Measurements from ENCODE around the gene TRIM41.
A peak's percentile ranks its signal among the peaks of the same experiment; 100 is the strongest.
"Not testable (repeated sequence)": the region's sequence is repeated elsewhere in the genome, so short reads cannot be mapped to it uniquely, and the experiment has no call there.

TRIM41 gene

GRCh38 chr5:181199881-181200638, 23.0 kb upstream of the TRIM41 start:
- TF ChIP-seq ZNF274 (IDR thresholded peaks at IDR 0.05; ENCODE audit: low read depth, low read length), result no peak
- H3K4me3 ChIP-seq (ENCODE audit: low read length), result no peak overlapping the region

GRCh38 chr5:181200816-181201215, 22.3 kb upstream of the TRIM41 start:
- no peak overlapping the region for H3K4me3 ChIP-seq (ENCODE audit: low read length)
- no peak for TF ChIP-seq ZNF274 (IDR thresholded peaks at IDR 0.05; ENCODE audit: low read depth, low read length)

- no peak for TF ChIP-seq ZNF274 (IDR thresholded peaks at IDR 0.05; ENCODE audit: low read depth, low read length)
- no peak overlapping the region for H3K4me3 ChIP-seq (ENCODE audit: low read length)
Observed at GRCh38 chr5:181203093-181203711, 19.9 kb upstream of the TRIM41 start.

GRCh38 chr5:181203777-181204112, 19.3 kb upstream of the TRIM41 start:
- H3K4me3 ChIP-seq (ENCODE audit: low read length), result no peak overlapping the region; the same call in 1 of the 2 replicates
- no peak for TF ChIP-seq ZNF274 (IDR thresholded peaks at IDR 0.05; ENCODE audit: low read depth, low read length)

- H3K4me3 ChIP-seq (ENCODE audit: low read length), result peak overlapping the region; percentile 63; the same call in 1 of the 2 replicates
- no peak for TF ChIP-seq ZNF274 (IDR thresholded peaks at IDR 0.05; ENCODE audit: low read depth, low read length)
Observed at GRCh38 chr5:181204113-181204825, 18.8 kb upstream of the TRIM41 start.

- no peak for TF ChIP-seq ZNF274 (IDR thresholded peaks at IDR 0.05; ENCODE audit: low read depth, low read length)
- H3K4me3 ChIP-seq (ENCODE audit: low read length), result peak within 1 kb of the TSS; percentile 63; the same call in 1 of the 2 replicates
Observed at GRCh38 chr5:181204826-181205760, 18.0 kb upstream of the TRIM41 start, which contains the start of gene TRIM7. Gene TRIM7, minus strand, starts transcription at chr5:181205196. Its CDS starts 86 bp downstream, at chr5:181205110.

GRCh38 chr5:181205761-181206649, 17.1 kb upstream of the TRIM41 start:
- H3K4me3 ChIP-seq (ENCODE audit: low read length), result peak overlapping the region; percentile 63; the same call in 1 of the 2 replicates
- TF ChIP-seq ZNF274 (IDR thresholded peaks at IDR 0.05; ENCODE audit: low read depth, low read length), result no peak

- peak overlapping the region; percentile 69 for H3K4me3 ChIP-seq (ENCODE audit: low read length)
- no peak for TF ChIP-seq ZNF274 (IDR thresholded peaks at IDR 0.05; ENCODE audit: low read depth, low read length)
Observed at GRCh38 chr5:181207214-181207959, 15.7 kb upstream of the TRIM41 start.

- TF ChIP-seq ZNF274 (IDR thresholded peaks at IDR 0.05; ENCODE audit: low read depth, low read length), result no peak
- H3K4me3 ChIP-seq (ENCODE audit: low read length), result no peak overlapping the region
Observed at GRCh38 chr5:181207960-181208253, 15.2 kb upstream of the TRIM41 start.

- H3K4me3 ChIP-seq (ENCODE audit: low read length), result peak overlapping the region; percentile 23; the same call in 1 of the 2 replicates
Observed at GRCh38 chr5:181209006-181209405, 14.1 kb upstream of the TRIM41 start.

- not testable (repeated sequence) for H3K4me3 ChIP-seq (ENCODE audit: low read length)
Observed at GRCh38 chr5:181210148-181210547, 12.9 kb upstream of the TRIM41 start.

GRCh38 chr5:181210698-181211097, 12.4 kb upstream of the TRIM41 start:
- not testable (repeated sequence) for H3K4me3 ChIP-seq (ENCODE audit: low read length)

- TF ChIP-seq ZNF274 (IDR thresholded peaks at IDR 0.05; ENCODE audit: low read depth, low read length), result no peak
- H3K4me3 ChIP-seq (ENCODE audit: low read length), result no peak overlapping the region
Observed at GRCh38 chr5:181211208-181211607, 11.9 kb upstream of the TRIM41 start.
